PC-3 (cell line): Measurements from ENCODE around the gene SLC6A15. TPM values are rescaled to one million over a fixed set of nuclear protein-coding genes. Genes with fewer than 3 reads are reported as not detected.

Source experiments
- ATAC-seq: fragments of 200-7000 bp; cut with Tn5 transposase; 2 replicates; pipeline ENCODE4 v1.9.1; 2020; ENCODE audit warnings: mild to moderate bottlenecking, moderate library complexity
- BruUV-seq: library from RNA; stranded (reverse); fragments of 400-500 nt; replicated peaks from 2 replicates; lab custom pipeline; 2021; lab: Mats Ljungman, UMichigan
- CTCF ChIA-PET: fragments of 300-600 bp; sonication (Branson Sonifier 250); formaldehyde crosslinking; loops from one replicate; lab custom pipeline; 2022; ENCODE audit warnings: antibody characterized with exemption; lab: Charles Lee
- POLR2A ChIA-PET: fragments of 300-600 bp; sonication (Branson Sonifier 250); formaldehyde crosslinking; loops from one replicate; lab custom pipeline; 2022; ENCODE audit warnings: antibody characterized with exemption; ENCODE audit not compliant: unreplicated experiment; lab: Charles Lee
- DNase-seq: peaks from one replicate; pipeline ENCODE4 v3.0.0-alpha.2; 2015
- H2AFZ ChIP-seq: fragments of 300-600 bp; sonication (generic); 2 replicates; pipeline ENCODE4 v1.6.0; 2016; ENCODE audit warnings: antibody characterized with exemption, low read length
- H3F3A ChIP-seq: fragments of 300-600 bp; sonication (generic); one replicate; pipeline ENCODE4 v1.6.0; 2017; ENCODE audit warnings: antibody characterized with exemption, low read length, control low read depth, mild to moderate bottlenecking; ENCODE audit not compliant: unreplicated experiment
- H3K27ac ChIP-seq: fragments of 300-600 bp; sonication (generic); 2 replicates; pipeline ENCODE4 v1.5.1; 2016; ENCODE audit warnings: mild to moderate bottlenecking, low read length
- H3K27me3 ChIP-seq: fragments of 300-600 bp; sonication (generic); 2 replicates; pipeline ENCODE4 v1.6.1; 2016; ENCODE audit warnings: low read length, mixed read lengths
- H3K36me3 ChIP-seq: fragments of 300-600 bp; sonication (generic); 2 replicates; pipeline ENCODE4 v1.6.1; 2016; ENCODE audit warnings: low read depth, mixed run types, low read length, mixed read lengths
- H3K4me1 ChIP-seq: fragments of 300-600 bp; sonication (generic); 2 replicates; pipeline ENCODE4 v1.5.1; 2016; ENCODE audit warnings: low read length; ENCODE audit not compliant: insufficient read depth
- H3K4me2 ChIP-seq: fragments of 300-600 bp; sonication (generic); 2 replicates; pipeline ENCODE4 v1.6.0; 2016; ENCODE audit warnings: low read length
- H3K4me3 ChIP-seq: fragments of 300-600 bp; sonication (generic); 2 replicates; pipeline ENCODE4 v1.5.1; 2016; ENCODE audit warnings: mild to moderate bottlenecking, low read length, mixed read lengths
- H3K79me2 ChIP-seq: fragments of 300-600 bp; sonication (generic); 2 replicates; pipeline ENCODE4 v1.6.1; 2017; ENCODE audit warnings: low read length, mixed read lengths
- H3K9ac ChIP-seq: fragments of 300-600 bp; sonication (generic); 2 replicates; pipeline ENCODE4 v1.6.0; 2016; ENCODE audit warnings: mild to moderate bottlenecking, low read length
- H3K9me2 ChIP-seq: fragments of 300-600 bp; sonication (generic); replicated peaks from 2 replicates; pipeline ENCODE4 v1.6.1; 2016; ENCODE audit warnings: mixed run types, low read length, mixed read lengths
- H3K9me3 ChIP-seq: fragments of 300-600 bp; sonication (generic); 2 replicates; pipeline ENCODE4 v1.6.1; 2016; ENCODE audit warnings: low read length, mixed read lengths
- H4K20me1 ChIP-seq: fragments of 300-600 bp; sonication (generic); 2 replicates; pipeline ENCODE4 v1.6.1; 2016; ENCODE audit warnings: low read length, mixed read lengths
- CTCF ChIP-seq: fragments of 300-600 bp; sonication (generic); conservative IDR thresholded peaks from 2 replicates; pipeline ENCODE4 v1.5.1; 2017; ENCODE audit warnings: antibody characterized with exemption, low read depth, mild to moderate bottlenecking, low read length
- EZH2 ChIP-seq: fragments of 300-600 bp; sonication (generic); IDR thresholded peaks from one replicate; pipeline ENCODE4 v1.6.1; 2017; ENCODE audit warnings: antibody characterized with exemption, mild to moderate bottlenecking, low read length; ENCODE audit not compliant: unreplicated experiment
- EZH2phosphoT487 ChIP-seq: fragments of 300-600 bp; sonication (generic); IDR thresholded peaks from 2 replicates; pipeline ENCODE4 v1.6.1; 2018; ENCODE audit warnings: mild to moderate bottlenecking, antibody characterized with exemption, low read length, borderline replicate concordance
- intact Hi-C: fragments of 100-400 bp; cut with micrococcal nuclease; formaldehyde crosslinking; loops from 2 replicates; pipeline ENCODE4 v1.9.0; 2023
- total RNA-seq: library from RNA; depleted of rRNA; stranded (reverse); fragments of >200 nt; gene quantifications from 2 replicates; pipeline ENCODE4 v1.2.3, GENCODE V29; 2014

The SLC6A15 gene
- total RNA-seq, 1 experiment from 2014 or later: not detected

GRCh38 chr12:84910549-84911241, 1.9 kb downstream of the SLC6A15 start:
- Histone ChIP-seq H4K20me1 (no peaks in the 10 kb centered on the region), H3K4me2 (peak overlapping the region; percentile 81), H3K36me3 (no peaks in the 10 kb centered on the region), H3K4me3 (peak overlapping the region; percentile 60), H2AFZ (peak overlapping the region; percentile 58), H3K9me2 (no peaks in the 10 kb centered on the region), H3K9me3 (no peaks in the 10 kb centered on the region), H3K27ac (no peak overlapping the region), H3K4me1 (no peaks in the 10 kb centered on the region), H3K79me2 (no peaks in the 10 kb centered on the region), H3F3A (no peaks in the 10 kb centered on the region), H3K27me3 (peaks cover 33% of the 10 kb centered on the region), H3K9ac (no peak overlapping the region)
- peak; percentile 50 for ATAC-seq
- intact Hi-C loops: no loop called here
- BruUV-seq: no TSS peak
- ChIA-PET POLR2A (no interaction called here), CTCF (no interaction called here)
- no peak for TF ChIP-seq EZH2
- TF ChIP-seq CTCF: no peak
- TF ChIP-seq EZH2phosphoT487: no peak
- DNase-seq: no peak

DNA sequence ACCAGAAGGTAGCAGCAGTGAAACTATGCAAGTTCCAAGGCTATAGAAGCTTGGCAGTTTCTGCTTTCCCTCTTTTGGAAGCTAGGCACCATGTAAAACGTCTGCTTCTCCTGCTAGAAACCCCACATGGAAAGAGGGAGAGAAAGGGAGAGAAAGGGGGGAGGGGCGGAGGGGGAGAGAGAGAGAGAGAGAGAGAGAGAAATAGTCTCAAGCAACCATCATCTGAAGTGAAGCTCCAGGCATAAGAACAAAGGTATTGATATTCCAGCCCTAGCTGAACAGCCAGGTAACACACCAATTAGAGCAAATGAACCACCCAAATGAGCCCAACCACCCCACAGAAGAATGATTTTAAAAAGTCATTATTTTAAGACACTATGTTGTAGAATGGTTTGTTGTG, 8.5 kb downstream of the SLC6A15 start:
- H3K9me2 ChIP-seq: no peaks in the 10 kb centered on the region
- H3K4me1 ChIP-seq: no peaks in the 10 kb centered on the region
- POLR2A ChIA-PET: no interaction called here
- no peak overlapping the region for H3K9ac ChIP-seq
- ATAC-seq (no peak), DNase-seq (no peak)
- H4K20me1 ChIP-seq: no peaks in the 10 kb centered on the region
- no peak overlapping the region for H3K27ac ChIP-seq
- no peak overlapping the region for H3K4me3 ChIP-seq
- no peaks in the 10 kb centered on the region for H3K9me3 ChIP-seq
- no TSS peak for BruUV-seq
- H2AFZ ChIP-seq: no peak overlapping the region
- H3K4me2 ChIP-seq: no peak overlapping the region
- H3K36me3 ChIP-seq: no peaks in the 10 kb centered on the region
- TF ChIP-seq CTCF (no peak), EZH2phosphoT487 (no peak), EZH2 (no peak)
- peaks cover 42% of the 10 kb centered on the region for H3K27me3 ChIP-seq
- intact Hi-C loops: no loop called here
- CTCF ChIA-PET: no interaction called here
- H3K79me2 ChIP-seq: no peaks in the 10 kb centered on the region
- no peaks in the 10 kb centered on the region for H3F3A ChIP-seq

DNA sequence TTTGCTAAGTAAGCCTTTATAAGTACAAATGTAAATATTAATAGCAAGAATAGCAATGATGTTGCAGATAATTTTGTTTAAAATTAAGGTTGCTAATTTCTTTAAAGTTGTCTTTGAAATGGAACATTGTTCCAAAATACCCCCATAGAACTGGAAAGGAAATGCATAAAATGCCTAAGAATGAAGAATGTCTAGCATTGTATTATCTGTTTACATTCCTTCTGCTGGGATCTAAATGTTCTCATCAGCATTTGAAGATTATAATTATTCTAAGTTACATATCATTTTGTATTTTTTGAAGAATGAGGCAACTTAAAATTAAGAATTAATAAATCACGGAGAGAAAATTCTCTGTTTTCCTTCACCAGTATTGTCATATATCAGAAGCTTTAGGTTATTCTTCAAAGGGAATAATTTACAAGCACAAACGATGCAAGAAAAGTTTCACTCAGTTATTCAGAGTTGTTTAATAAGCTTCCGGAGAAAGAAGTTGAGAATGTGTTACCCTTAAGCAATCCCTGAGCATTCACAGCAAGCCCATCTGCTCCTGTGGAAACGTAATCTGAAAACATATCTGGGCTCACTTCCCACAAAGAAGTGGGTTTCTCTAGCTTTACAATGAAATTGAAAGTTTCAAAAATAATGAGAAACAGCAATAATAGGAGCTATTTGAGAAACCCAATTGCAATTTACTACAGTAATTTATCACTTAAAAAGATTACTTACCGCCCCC, 21.3 kb downstream of the SLC6A15 start:
- H2AFZ ChIP-seq: no peak overlapping the region
- no peak overlapping the region for H3K27ac ChIP-seq
- peaks cover 29% of the 10 kb centered on the region for H3K27me3 ChIP-seq
- POLR2A ChIA-PET: no interaction called here
- intact Hi-C loops: no loop called here
- no peaks in the 10 kb centered on the region for H3K9me2 ChIP-seq
- ATAC-seq: no peak
- no peaks in the 10 kb centered on the region for H3K36me3 ChIP-seq
- DNase-seq: no peak
- no peaks in the 10 kb centered on the region for H3K79me2 ChIP-seq
- no peak overlapping the region for H3K4me2 ChIP-seq
- H3F3A ChIP-seq: no peaks in the 10 kb centered on the region
- no TSS peak for BruUV-seq
- CTCF ChIA-PET: interaction anchor here (0.7 kb wide), 1 partner anchor 128 kb away, joined by 14 read pairs; no protein-coding TSS in a partner anchor
- no peaks in the 10 kb centered on the region for H4K20me1 ChIP-seq
- no peak for TF ChIP-seq EZH2phosphoT487
- no peak for TF ChIP-seq CTCF
- H3K9ac ChIP-seq: no peak overlapping the region
- no peak overlapping the region for H3K4me3 ChIP-seq
- no peaks in the 10 kb centered on the region for H3K4me1 ChIP-seq
- H3K9me3 ChIP-seq: no peaks in the 10 kb centered on the region
